Measurements from ENCODE around the gene FAM98C.

DNA sequence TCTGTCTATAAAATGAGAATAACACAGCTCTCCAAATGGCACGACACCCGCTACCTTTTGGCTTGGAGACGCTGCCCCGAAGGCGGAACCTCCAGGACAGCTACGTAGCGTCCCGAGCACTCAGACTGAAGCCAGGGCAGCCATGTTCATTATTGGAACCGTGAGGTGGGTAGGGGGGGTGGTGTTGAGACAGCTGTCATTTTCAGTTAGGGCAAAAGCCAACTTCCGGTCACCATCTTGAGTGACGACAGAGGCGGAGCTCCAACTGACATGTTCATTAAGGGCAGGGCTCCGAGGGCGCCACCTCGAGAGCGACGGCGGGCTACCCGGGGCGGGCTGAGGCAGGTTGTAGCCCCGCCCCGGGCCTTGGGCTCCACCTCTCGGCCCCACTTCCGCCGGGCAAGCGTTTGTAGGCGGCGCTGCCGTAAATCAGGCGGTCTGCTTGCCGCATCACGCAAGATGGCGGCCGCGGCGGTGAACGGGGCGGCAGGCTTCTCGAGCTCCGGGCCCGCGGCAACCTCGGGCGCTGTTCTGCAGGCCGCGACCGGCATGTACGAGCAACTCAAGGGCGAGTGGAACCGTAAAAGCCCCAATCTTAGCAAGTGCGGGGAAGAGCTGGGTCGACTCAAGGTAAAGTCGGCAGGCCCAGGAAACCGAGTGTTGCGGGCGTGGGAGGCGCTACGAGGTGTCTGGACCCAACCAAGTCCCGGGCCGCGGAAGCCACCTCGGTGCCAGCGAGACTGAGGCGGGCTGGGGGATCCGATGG lies 28.4 kb upstream of the FAM98C start, which contains the start of gene PSMD8:
- TF ChIP-seq, protein P1, sequence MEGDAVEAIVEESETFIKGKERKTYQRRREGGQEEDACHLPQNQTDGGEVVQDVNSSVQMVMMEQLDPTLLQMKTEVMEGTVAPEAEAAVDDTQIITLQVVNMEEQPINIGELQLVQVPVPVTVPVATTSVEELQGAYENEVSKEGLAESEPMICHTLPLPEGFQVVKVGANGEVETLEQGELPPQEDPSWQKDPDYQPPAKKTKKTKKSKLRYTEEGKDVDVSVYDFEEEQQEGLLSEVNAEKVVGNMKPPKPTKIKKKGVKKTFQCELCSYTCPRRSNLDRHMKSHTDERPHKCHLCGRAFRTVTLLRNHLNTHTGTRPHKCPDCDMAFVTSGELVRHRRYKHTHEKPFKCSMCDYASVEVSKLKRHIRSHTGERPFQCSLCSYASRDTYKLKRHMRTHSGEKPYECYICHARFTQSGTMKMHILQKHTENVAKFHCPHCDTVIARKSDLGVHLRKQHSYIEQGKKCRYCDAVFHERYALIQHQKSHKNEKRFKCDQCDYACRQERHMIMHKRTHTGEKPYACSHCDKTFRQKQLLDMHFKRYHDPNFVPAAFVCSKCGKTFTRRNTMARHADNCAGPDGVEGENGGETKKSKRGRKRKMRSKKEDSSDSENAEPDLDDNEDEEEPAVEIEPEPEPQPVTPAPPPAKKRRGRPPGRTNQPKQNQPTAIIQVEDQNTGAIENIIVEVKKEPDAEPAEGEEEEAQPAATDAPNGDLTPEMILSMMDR (IDR thresholded peaks at IDR 0.05; ENCODE audit: poor library complexity) = no peak
- no peak for TF ChIP-seq EZH2 (IDR thresholded peaks at IDR 0.05; ENCODE audit: borderline replicate concordance)
- no peak for TF ChIP-seq EZH2phosphoT487 (IDR thresholded peaks at IDR 0.05; ENCODE audit: low read depth, severe bottlenecking, unreplicated experiment)
